Thymus (tissue), 11 donors: ENCODE data around the gene COCH. TPM values are rescaled to one million over a fixed set of nuclear protein-coding genes. Genes with fewer than 3 reads are reported as not detected.
"Not testable (repeated sequence)": the region's sequence is repeated elsewhere in the genome, so short reads cannot be mapped to it uniquely, and the experiment has no call there.

Experiments used
- DNase-seq, 9 donors: peaks; one replicate each; pipeline ENCODE4 v3.0.0-alpha.2; 2013; ENCODE audit warnings: low spot score in 9 of 9, low read depth in 6 of 9, missing footprints in 1 of 9
- H3K27ac ChIP-seq, 2 donors: one replicate each; pipeline ENCODE4 v1.5.1; 2013; ENCODE audit warnings: control low read depth in 1 of 2, low read depth in 1 of 2, low read length in 1 of 2, mild to moderate bottlenecking in 1 of 2, moderate library complexity in 1 of 2
- H3K27me3 ChIP-seq, 2 donors: one replicate each; pipeline ENCODE4 v1.5.1; 2013; ENCODE audit warnings: low read length in 1 of 2; ENCODE audit not compliant: control insufficient read depth in 2 of 2, insufficient read depth in 1 of 2
- H3K36me3 ChIP-seq, 2 donors: one replicate each; pipeline ENCODE4 v1.5.1; 2013; ENCODE audit warnings: low read length in 1 of 2, mild to moderate bottlenecking in 1 of 2, moderate library complexity in 1 of 2; ENCODE audit not compliant: control insufficient read depth in 2 of 2, insufficient read depth in 2 of 2
- H3K4me1 ChIP-seq, 2 donors: one replicate each; pipeline ENCODE4 v1.5.1; 2013; ENCODE audit warnings: low read length in 2 of 2; ENCODE audit not compliant: control insufficient read depth in 2 of 2, insufficient read depth in 2 of 2
- H3K4me3 ChIP-seq, 2 donors: one replicate each; pipeline ENCODE4 v1.5.1; 2013; ENCODE audit warnings: low read length in 2 of 2, control low read depth in 1 of 2, mild to moderate bottlenecking in 1 of 2
- H3K9me3 ChIP-seq, 2 donors: one replicate each; pipeline ENCODE4 v1.5.1; 2013; ENCODE audit warnings: low read length in 1 of 2, mild to moderate bottlenecking in 1 of 2; ENCODE audit not compliant: control insufficient read depth in 2 of 2, insufficient read depth in 1 of 2
- WGBS: extraction: QIAGEN DNeasy Blood & Tissue Kit; methylation state at CpG from one replicate; pipeline ENCODE4 v1.1.7; 2013; 5-methylcytosine and 5-hydroxymethylcytosine counted together
- polyA plus RNA-seq: library from polyadenylated mRNA; stranded (reverse); fragments of 200-250 nt; gene quantifications from one replicate; pipeline ENCODE4 v1.2.3, GENCODE V29; 2013
- total RNA-seq: library from RNA; stranded (reverse); fragments of 120-200 nt; gene quantifications from one replicate; pipeline ENCODE4 v1.2.4, GENCODE V29; 2013
- donor health status: healthy.

Gene COCH
- total and polyA plus RNA-seq, 2 donors = 1.7 TPM

- H3K36me3 ChIP-seq = peaks cover 6 to 12% of the 10 kb centered on the region in 2 donors
- not testable (repeated sequence) for H3K4me3 ChIP-seq, H3K27ac ChIP-seq, H3K27me3 ChIP-seq, H3K9me3 ChIP-seq, H3K4me1 ChIP-seq, DNase-seq
- over 99% methylated on average over 13 of the region's 13 CpGs for WGBS
These were observed 59.6 kb downstream of the COCH start for GRCh38 chr14:30933937-30934336.

- Histone ChIP-seq H3K27me3 (no peaks in the 10 kb centered on the region), H3K4me1 (no peaks in the 10 kb centered on the region), H3K27ac (no peak overlapping the region), H3K4me3 (no peak overlapping the region), H3K36me3 (peaks cover 6 to 12% of the 10 kb centered on the region in 2 donors), H3K9me3 (no peaks in the 10 kb centered on the region)
- no peak for DNase-seq
- WGBS = 97% methylated on average over 2 of the region's 2 CpGs
These were observed 61.1 kb downstream of the COCH start for GRCh38 chr14:30935445-30935844.

- Histone ChIP-seq H3K36me3 (peaks cover 4 to 16% of the 10 kb centered on the region in 2 donors), H3K27me3 (no peaks in the 10 kb centered on the region), H3K4me3 (no peak overlapping the region), H3K4me1 (no peaks in the 10 kb centered on the region), H3K27ac (no peak overlapping the region), H3K9me3 (no peaks in the 10 kb centered on the region)
- 98% methylated on average over 2 of the region's 2 CpGs for WGBS
- DNase-seq = no peak
These were observed 64.3 kb downstream of the COCH start for GRCh38 chr14:30938617-30939016.

Other genes starting within 250 kb of the COCH start
- gene AP4S1, start 151.1 kb downstream of the COCH start, total RNA-seq = 9.9 TPM
- 13.0 TPM for gene AP4S1, start 151.1 kb downstream of the COCH start, polyA plus RNA-seq
- gene STRN3, start 151.8 kb downstream of the COCH start, total RNA-seq = 26.4 TPM
- gene STRN3, start 151.8 kb downstream of the COCH start, polyA plus RNA-seq = 14.7 TPM